Aorta (tissue), 5 donors: ENCODE results near the gene TRABD2B. TPM values are rescaled to one million over a fixed set of nuclear protein-coding genes. Genes with fewer than 3 reads are reported as not detected.

Source experiments
- ATAC-seq: fragments of 200-7000 bp; cut with Tn5 transposase; one replicate; pipeline ENCODE4 v1.9.1; 2022; ENCODE audit warnings: moderate library complexity; ENCODE audit not compliant: low FRiP score
- DNase-seq, 2 donors: peaks; one replicate each; pipeline ENCODE4 v3.0.0-alpha.2; 2020
- H3K27ac ChIP-seq, 2 donors: one replicate each; pipeline ENCODE4 v1.5.1; 2013; ENCODE audit warnings: low read length in 2 of 2, mild to moderate bottlenecking in 2 of 2, moderate library complexity in 2 of 2, control low read depth in 1 of 2, inconsistent platforms in 1 of 2, low read depth in 1 of 2
- H3K27me3 ChIP-seq, 2 donors: one replicate each; pipeline ENCODE4 v1.6.1; 2013; ENCODE audit warnings: control low read depth in 1 of 2, low read length in 1 of 2, mild to moderate bottlenecking in 1 of 2, moderate library complexity in 1 of 2; ENCODE audit not compliant: insufficient read depth in 2 of 2, control insufficient read depth in 1 of 2
- H3K36me3 ChIP-seq, 2 donors: one replicate each; pipeline ENCODE4 v1.6.1; 2013; ENCODE audit warnings: control low read depth in 1 of 2, low read length in 1 of 2, mild to moderate bottlenecking in 1 of 2; ENCODE audit not compliant: insufficient read depth in 2 of 2, control insufficient read depth in 1 of 2
- H3K4me1 ChIP-seq, 2 donors: one replicate each; pipeline ENCODE4 v1.6.1; 2013; ENCODE audit warnings: low read length in 2 of 2, control low read depth in 1 of 2, mild to moderate bottlenecking in 1 of 2, moderate library complexity in 1 of 2; ENCODE audit not compliant: insufficient read depth in 2 of 2, control insufficient read depth in 1 of 2
- H3K4me3 ChIP-seq, 2 donors: one replicate each; pipeline ENCODE4 v1.5.1; 2013; ENCODE audit warnings: low read length in 2 of 2, control low read depth in 1 of 2, mild to moderate bottlenecking in 1 of 2
- H3K9me3 ChIP-seq: one replicate; pipeline ENCODE4 v1.6.1; 2013; ENCODE audit warnings: mild to moderate bottlenecking, low read length; ENCODE audit not compliant: control insufficient read depth
- WGBS, 2 donors: extraction: QIAGEN DNeasy Blood & Tissue Kit; methylation state at CpG; one replicate each; pipeline ENCODE4 v1.1.7; 2013; 5-methylcytosine and 5-hydroxymethylcytosine counted together
- intact Hi-C, 2 donors: fragments of 100-400 bp; cut with DNase I; formaldehyde crosslinking; loops; one replicate each; pipeline versions ENCODE4 v1.14.2 to v1.15.0; 2022
- polyA plus RNA-seq, 2 donors: library from polyadenylated mRNA; stranded (reverse); fragments of 200-250 nt; gene quantifications; one replicate each; pipeline ENCODE4 v1.2.3, GENCODE V29; 2013
- total RNA-seq, 2 donors: library from RNA; stranded (reverse); fragmentation: NEBNext Ultra II Directional; extraction: Animal tissue kit (Norgen Biotek cat#: 25700); gene quantifications; one replicate each; pipeline ENCODE4 v1.2.1, GENCODE V29; 2021
- donor health status: healthy with polysubstance abuse.
- donor health status: Bipolar disorder and iron deficiency.
- donor health status: DM: no; HTN: no; CAD: no.
- donor health status: DM: no; HTN: no; CAD: no.
- donor health status: DM: yes; HTN: yes; CAD: no.

The TRABD2B gene
- total and polyA plus RNA-seq, 4 donors: 6.0 to 13.3 (median 8.5) TPM

DNA sequence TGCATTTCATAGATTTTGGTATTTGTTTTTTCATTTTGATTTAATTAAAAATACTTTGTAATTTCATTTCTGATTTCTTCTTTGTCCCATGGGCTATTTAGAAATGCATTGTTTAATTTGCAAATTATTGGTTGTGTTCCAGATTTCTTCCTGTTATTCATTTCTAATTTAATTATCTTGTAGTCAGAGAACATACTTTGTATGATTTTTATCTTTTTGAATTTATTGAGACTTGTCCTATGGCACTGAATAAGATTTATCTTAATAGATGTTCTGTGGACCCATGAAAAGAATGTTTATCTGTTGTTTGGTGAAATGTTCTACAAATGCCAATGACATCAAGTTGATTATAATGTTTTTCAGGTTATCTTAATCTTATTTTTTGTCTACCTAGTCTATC lies 16.1 kb upstream of the TRABD2B start:
- peaks cover 0 to 2% of the 10 kb centered on the region in 2 donors for H3K4me1 ChIP-seq
- intact Hi-C loops: no loop called here
- no peaks in the 10 kb centered on the region for H3K9me3 ChIP-seq
- H3K27me3 ChIP-seq: no peaks in the 10 kb centered on the region
- ATAC-seq (no peak), DNase-seq (no peak)
- no peaks in the 10 kb centered on the region for H3K36me3 ChIP-seq
- no peak overlapping the region for H3K4me3 ChIP-seq
- no peak overlapping the region for H3K27ac ChIP-seq

DNA sequence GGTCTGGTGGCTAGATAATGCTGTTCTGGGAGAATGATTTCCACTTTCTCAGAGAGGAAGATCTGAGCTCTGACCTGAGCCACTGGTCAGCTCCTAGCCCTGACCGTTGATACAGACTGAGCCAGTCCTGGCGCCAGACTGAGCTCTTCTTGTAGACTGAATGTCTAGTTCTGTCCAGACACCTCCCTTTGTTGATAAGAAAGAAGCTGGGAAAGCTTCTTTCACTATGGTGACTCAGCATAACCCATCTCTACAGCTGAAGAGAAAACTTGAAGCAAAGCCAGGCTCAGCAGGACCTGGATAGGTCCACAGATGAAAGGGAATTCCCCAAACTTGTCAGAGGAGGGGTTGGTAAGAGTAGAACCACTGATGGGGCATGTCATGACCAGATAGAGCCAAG lies 9.9 kb upstream of the TRABD2B start:
- ATAC-seq: no peak
- WGBS, 2 donors: 83 to 96% methylated on average over 2 of the region's 2 CpGs
- intact Hi-C loops: no loop called here
- Histone ChIP-seq H3K27me3 (no peaks in the 10 kb centered on the region), H3K27ac (no peak overlapping the region), H3K36me3 (no peaks in the 10 kb centered on the region), H3K9me3 (no peaks in the 10 kb centered on the region), H3K4me3 (no peak overlapping the region), H3K4me1 (no peaks in the 10 kb centered on the region)
- no peak for DNase-seq

DNA sequence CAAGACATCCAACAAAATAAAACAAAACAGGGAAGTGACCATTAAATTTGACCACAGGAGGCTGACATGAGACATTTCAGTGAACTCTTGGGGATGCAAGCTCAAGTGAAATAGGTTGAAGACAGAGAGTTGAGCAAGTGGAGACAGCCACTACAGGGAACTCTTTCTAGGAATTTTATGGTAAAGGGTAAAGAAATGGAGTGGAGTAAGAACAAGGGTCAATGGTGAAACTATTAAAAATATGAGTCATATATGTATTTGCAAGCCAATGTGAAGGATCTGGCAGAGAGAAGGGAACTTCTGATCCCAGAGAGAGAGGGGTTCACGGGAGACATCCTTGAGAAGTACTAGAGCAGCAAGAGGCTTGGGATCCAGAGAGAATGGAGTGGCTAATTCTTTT lies 9.1 kb upstream of the TRABD2B start:
- H3K9me3 ChIP-seq: no peaks in the 10 kb centered on the region
- no peaks in the 10 kb centered on the region for H3K27me3 ChIP-seq
- H3K4me1 ChIP-seq: no peaks in the 10 kb centered on the region
- ATAC-seq (no peak), DNase-seq (no peak)
- no peak overlapping the region for H3K4me3 ChIP-seq
- intact Hi-C loops: no loop called here
- H3K36me3 ChIP-seq: no peaks in the 10 kb centered on the region
- H3K27ac ChIP-seq: no peak overlapping the region
- whole genome bisulfite sequencing, 2 donors: 88 to 91% methylated on average over 1 of the region's 1 CpG

DNA sequence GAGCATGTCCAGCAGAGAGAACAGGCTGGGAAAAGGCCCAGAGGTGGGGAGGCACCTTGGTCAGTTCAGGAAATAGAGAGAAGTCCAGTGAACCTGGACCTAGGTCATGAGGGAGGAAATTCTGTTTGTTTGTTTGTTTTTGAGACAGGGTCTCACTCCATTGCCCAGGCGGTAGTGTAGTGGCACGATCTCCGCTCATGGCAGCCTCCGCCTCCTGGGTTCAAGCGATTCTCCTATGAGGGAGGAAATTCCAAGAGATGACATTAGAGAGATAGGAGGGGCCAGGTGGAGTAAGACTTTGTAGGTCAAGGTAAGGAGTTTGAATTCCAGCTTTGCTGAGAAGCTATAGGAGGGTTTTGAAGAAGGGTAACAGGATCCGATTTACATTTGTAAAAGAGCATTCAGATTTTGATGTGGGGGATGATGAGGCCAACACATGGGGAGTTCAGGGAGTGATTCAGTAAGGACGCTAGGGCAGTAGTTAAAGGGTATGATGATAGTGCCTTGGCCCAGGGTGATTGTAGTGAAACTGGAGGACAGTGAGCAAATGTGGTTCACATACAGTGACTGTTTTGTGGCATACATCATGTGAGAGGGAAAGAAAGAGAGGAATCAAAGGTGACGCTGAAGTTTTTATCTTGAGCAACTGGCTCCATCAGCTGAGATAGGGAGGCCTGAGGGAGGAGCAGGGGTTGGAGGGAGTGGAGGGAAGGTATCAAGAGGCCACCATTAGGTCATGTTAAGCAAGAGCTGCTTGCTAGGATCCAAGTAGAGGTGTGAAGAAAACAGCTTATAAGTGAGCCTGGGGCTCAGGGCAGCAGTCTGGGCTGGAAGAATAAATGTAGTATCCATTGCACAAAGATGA lies 8.3 kb upstream of the TRABD2B start:
- Histone ChIP-seq H3K27me3 (no peaks in the 10 kb centered on the region), H3K27ac (no peak overlapping the region), H3K4me3 (no peak overlapping the region), H3K36me3 (no peaks in the 10 kb centered on the region), H3K4me1 (no peaks in the 10 kb centered on the region), H3K9me3 (no peaks in the 10 kb centered on the region)
- 95 to 98% methylated on average over 8 of the region's 8 CpGs for WGBS, 2 donors
- intact Hi-C loops: no loop called here
- DNase-seq (no peak), ATAC-seq (no peak)

DNA sequence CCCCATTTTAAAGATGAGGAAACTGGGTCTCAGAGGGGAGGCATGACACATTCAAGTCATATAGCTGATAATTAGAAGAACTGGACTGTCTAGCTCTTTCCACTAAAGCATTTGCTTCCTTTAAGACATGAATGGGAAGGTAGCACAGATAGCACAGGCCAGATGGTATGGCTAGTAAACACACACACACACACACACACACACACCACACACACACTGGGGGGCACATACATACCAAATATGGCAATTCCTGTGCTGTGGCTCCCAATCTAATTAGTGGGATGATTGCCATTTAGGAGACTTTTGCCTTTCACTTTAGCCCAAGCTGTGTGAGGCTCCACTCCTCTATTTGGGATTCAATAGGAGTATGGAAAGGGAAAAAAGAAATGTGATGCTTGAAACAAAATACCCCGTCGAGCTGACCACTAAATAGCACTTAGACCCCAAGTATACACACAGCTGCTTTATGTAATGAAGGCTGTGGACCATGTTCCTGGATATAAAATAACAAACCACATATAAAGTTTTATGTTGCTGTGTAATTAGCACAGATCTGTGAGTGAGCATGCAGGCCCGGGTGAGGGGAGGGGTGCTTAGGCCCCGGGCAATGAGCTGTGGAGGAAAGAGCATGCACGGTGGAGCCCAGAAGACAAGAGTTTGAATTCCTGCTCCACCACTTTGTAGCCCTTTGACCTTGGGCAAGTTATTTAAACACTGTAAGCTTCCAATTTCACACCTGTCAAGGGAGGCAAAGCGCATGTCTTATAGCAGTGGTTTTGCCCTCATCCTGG lies 6.8 kb upstream of the TRABD2B start:
- no peaks in the 10 kb centered on the region for H3K36me3 ChIP-seq
- no peak overlapping the region for H3K4me3 ChIP-seq
- H3K4me1 ChIP-seq: no peaks in the 10 kb centered on the region
- DNase-seq (no peak), ATAC-seq (no peak)
- no peaks in the 10 kb centered on the region for H3K27me3 ChIP-seq
- no peak overlapping the region for H3K27ac ChIP-seq
- intact Hi-C loops: no loop called here
- H3K9me3 ChIP-seq: no peaks in the 10 kb centered on the region
- 87 to 88% methylated on average over 6 of the region's 6 CpGs for WGBS, 2 donors

DNA sequence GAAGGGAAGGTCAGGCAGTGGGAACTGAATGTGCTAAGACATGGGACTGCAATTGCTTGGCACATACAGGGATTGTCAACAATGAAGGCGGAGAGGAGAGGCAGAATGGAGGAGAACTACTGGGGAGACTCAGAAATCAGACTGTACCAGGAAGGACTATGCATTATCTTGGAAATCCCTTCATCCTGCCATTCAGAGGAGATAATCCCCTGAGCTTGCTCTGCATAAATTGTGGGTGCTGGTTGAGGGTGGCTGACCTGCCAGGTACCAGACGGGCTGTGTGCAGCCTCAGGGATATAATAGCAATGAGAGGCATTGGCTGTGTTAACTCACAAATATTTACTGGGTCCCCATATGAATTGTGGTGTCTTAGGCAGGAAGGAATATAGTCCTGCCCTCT lies 5.0 kb upstream of the TRABD2B start:
- H3K27ac ChIP-seq: no peak overlapping the region
- no peaks in the 10 kb centered on the region for H3K27me3 ChIP-seq
- intact Hi-C loops: no loop called here
- DNase-seq: no peak
- H3K9me3 ChIP-seq: no peaks in the 10 kb centered on the region
- H3K36me3 ChIP-seq: no peaks in the 10 kb centered on the region
- 95 to 97% methylated on average over 2 of the region's 2 CpGs for WGBS, 2 donors
- no peak for ATAC-seq
- H3K4me1 ChIP-seq: no peaks in the 10 kb centered on the region
- no peak overlapping the region for H3K4me3 ChIP-seq

DNA sequence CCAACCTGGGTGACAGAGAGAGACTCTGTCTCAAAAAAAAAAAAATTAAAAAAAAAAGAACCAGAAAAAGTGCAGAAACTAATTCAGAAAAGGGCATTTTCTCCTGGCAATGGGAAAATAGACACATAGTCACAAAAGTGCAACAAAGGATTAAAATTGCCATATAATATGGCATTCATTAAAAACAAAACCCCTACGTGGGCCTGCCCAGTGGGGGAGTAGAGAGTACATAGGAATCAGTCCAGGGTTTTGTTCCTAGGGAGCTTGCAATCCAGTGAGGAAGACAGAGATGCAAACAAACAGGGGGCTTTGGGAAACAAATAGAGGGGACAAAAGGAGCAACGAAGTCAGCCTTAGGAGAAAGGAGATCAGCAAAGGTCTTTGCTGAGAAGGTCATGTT lies 4.5 kb upstream of the TRABD2B start:
- Histone ChIP-seq H3K27ac (no peak overlapping the region), H3K4me3 (no peak overlapping the region), H3K27me3 (no peaks in the 10 kb centered on the region), H3K4me1 (no peaks in the 10 kb centered on the region), H3K9me3 (no peaks in the 10 kb centered on the region), H3K36me3 (no peaks in the 10 kb centered on the region)
- intact Hi-C loops: no loop called here
- WGBS, 2 donors: 79 to 81% methylated on average over 2 of the region's 2 CpGs
- ATAC-seq (no peak), DNase-seq (no peak)

DNA sequence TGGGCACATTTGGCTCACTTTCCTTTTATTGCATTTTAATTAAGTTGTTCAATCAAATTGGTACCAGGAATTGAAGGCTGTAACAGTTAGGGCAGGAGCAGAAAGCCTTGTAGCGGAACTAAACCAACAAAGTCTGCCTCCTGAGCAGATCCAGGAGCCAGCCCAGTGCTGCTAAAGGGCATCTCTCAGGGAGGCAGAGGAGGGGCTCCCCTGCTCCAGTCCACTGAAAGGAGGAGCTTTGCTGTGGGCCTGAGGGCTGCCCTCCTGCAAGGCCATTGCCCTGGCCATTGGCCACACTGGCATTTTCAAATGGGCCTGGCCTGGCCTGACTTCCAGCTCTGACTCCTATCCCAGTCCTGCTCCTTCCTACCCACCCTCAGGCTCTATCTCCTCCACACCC lies 3.7 kb upstream of the TRABD2B start:
- no peaks in the 10 kb centered on the region for H3K27me3 ChIP-seq
- intact Hi-C loops: no loop called here
- no peaks in the 10 kb centered on the region for H3K4me1 ChIP-seq
- H3K27ac ChIP-seq: no peak overlapping the region
- no peaks in the 10 kb centered on the region for H3K9me3 ChIP-seq
- 94 to 98% methylated on average over 1 of the region's 1 CpG for WGBS, 2 donors
- ATAC-seq: no peak
- DNase-seq: no peak
- H3K4me3 ChIP-seq: no peak overlapping the region
- no peaks in the 10 kb centered on the region for H3K36me3 ChIP-seq

DNA sequence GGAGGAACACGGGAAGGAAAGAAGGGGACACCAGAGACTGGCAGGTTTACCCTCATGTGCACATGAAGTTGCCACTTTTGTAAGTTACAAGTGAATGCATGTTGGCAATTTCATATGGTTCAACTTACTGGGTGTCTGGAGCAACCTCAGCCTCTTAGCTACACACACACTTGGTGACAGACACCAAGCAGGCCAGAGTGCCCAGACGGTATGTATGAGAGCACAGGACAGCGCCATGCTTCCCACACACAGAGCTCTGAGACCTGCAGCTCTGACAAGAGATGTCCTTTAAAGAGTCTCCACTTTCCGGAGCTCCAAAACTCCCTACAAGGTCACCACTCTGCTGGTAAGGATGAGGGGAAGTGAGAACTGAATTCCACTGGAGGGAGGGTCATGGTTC lies 1.9 kb upstream of the TRABD2B start:
- DNase-seq: no peak
- H3K4me1 ChIP-seq: no peaks in the 10 kb centered on the region
- intact Hi-C loops: loop anchor here (2.0 to 5.0 kb wide), 4 partner anchors 62 to 262 kb away; no protein-coding TSS in a partner anchor

More for the DNA sequence above, 1.9 kb upstream of the TRABD2B start:
- H3K36me3 ChIP-seq: no peaks in the 10 kb centered on the region
- no peak for ATAC-seq
- H3K27me3 ChIP-seq: no peaks in the 10 kb centered on the region
- no peak overlapping the region for H3K4me3 ChIP-seq
- no peaks in the 10 kb centered on the region for H3K9me3 ChIP-seq
- no peak overlapping the region for H3K27ac ChIP-seq
- 88 to 93% methylated on average over 4 of the region's 4 CpGs for WGBS, 2 donors
